PC-3 (cell line): Measurements from ENCODE around the gene COG5. TPM values are rescaled to one million over a fixed set of nuclear protein-coding genes. Genes with fewer than 3 reads are reported as not detected.

Experiments
- ATAC-seq: fragments of 200-7000 bp; cut with Tn5 transposase; 2 replicates; pipeline ENCODE4 v1.9.1; 2020; ENCODE audit warnings: mild to moderate bottlenecking, moderate library complexity
- BruUV-seq: library from RNA; stranded (reverse); fragments of 400-500 nt; replicated peaks from 2 replicates; lab custom pipeline; 2021; lab: Mats Ljungman, UMichigan
- CTCF ChIA-PET: fragments of 300-600 bp; sonication (Branson Sonifier 250); formaldehyde crosslinking; loops from one replicate; lab custom pipeline; 2022; ENCODE audit warnings: antibody characterized with exemption; lab: Charles Lee
- POLR2A ChIA-PET: fragments of 300-600 bp; sonication (Branson Sonifier 250); formaldehyde crosslinking; loops from one replicate; lab custom pipeline; 2022; ENCODE audit warnings: antibody characterized with exemption; ENCODE audit not compliant: unreplicated experiment; lab: Charles Lee
- DNase-seq: peaks from one replicate; pipeline ENCODE4 v3.0.0-alpha.2; 2015
- H2AFZ ChIP-seq: fragments of 300-600 bp; sonication (generic); 2 replicates; pipeline ENCODE4 v1.6.0; 2016; ENCODE audit warnings: antibody characterized with exemption, low read length
- H3F3A ChIP-seq: fragments of 300-600 bp; sonication (generic); one replicate; pipeline ENCODE4 v1.6.0; 2017; ENCODE audit warnings: antibody characterized with exemption, low read length, control low read depth, mild to moderate bottlenecking; ENCODE audit not compliant: unreplicated experiment
- H3K27ac ChIP-seq: fragments of 300-600 bp; sonication (generic); 2 replicates; pipeline ENCODE4 v1.5.1; 2016; ENCODE audit warnings: mild to moderate bottlenecking, low read length
- H3K27me3 ChIP-seq: fragments of 300-600 bp; sonication (generic); 2 replicates; pipeline ENCODE4 v1.6.1; 2016; ENCODE audit warnings: low read length, mixed read lengths
- H3K36me3 ChIP-seq: fragments of 300-600 bp; sonication (generic); 2 replicates; pipeline ENCODE4 v1.6.1; 2016; ENCODE audit warnings: low read depth, mixed run types, low read length, mixed read lengths
- H3K4me1 ChIP-seq: fragments of 300-600 bp; sonication (generic); 2 replicates; pipeline ENCODE4 v1.5.1; 2016; ENCODE audit warnings: low read length; ENCODE audit not compliant: insufficient read depth
- H3K4me2 ChIP-seq: fragments of 300-600 bp; sonication (generic); 2 replicates; pipeline ENCODE4 v1.6.0; 2016; ENCODE audit warnings: low read length
- H3K4me3 ChIP-seq: fragments of 300-600 bp; sonication (generic); 2 replicates; pipeline ENCODE4 v1.5.1; 2016; ENCODE audit warnings: mild to moderate bottlenecking, low read length, mixed read lengths
- H3K79me2 ChIP-seq: fragments of 300-600 bp; sonication (generic); 2 replicates; pipeline ENCODE4 v1.6.1; 2017; ENCODE audit warnings: low read length, mixed read lengths
- H3K9ac ChIP-seq: fragments of 300-600 bp; sonication (generic); 2 replicates; pipeline ENCODE4 v1.6.0; 2016; ENCODE audit warnings: mild to moderate bottlenecking, low read length
- H3K9me2 ChIP-seq: fragments of 300-600 bp; sonication (generic); replicated peaks from 2 replicates; pipeline ENCODE4 v1.6.1; 2016; ENCODE audit warnings: mixed run types, low read length, mixed read lengths
- H3K9me3 ChIP-seq: fragments of 300-600 bp; sonication (generic); 2 replicates; pipeline ENCODE4 v1.6.1; 2016; ENCODE audit warnings: low read length, mixed read lengths
- H4K20me1 ChIP-seq: fragments of 300-600 bp; sonication (generic); 2 replicates; pipeline ENCODE4 v1.6.1; 2016; ENCODE audit warnings: low read length, mixed read lengths
- EZH2 ChIP-seq: fragments of 300-600 bp; sonication (generic); IDR thresholded peaks from one replicate; pipeline ENCODE4 v1.6.1; 2017; ENCODE audit warnings: antibody characterized with exemption, mild to moderate bottlenecking, low read length; ENCODE audit not compliant: unreplicated experiment
- EZH2phosphoT487 ChIP-seq: fragments of 300-600 bp; sonication (generic); IDR thresholded peaks from 2 replicates; pipeline ENCODE4 v1.6.1; 2018; ENCODE audit warnings: mild to moderate bottlenecking, antibody characterized with exemption, low read length, borderline replicate concordance
- intact Hi-C: fragments of 100-400 bp; cut with micrococcal nuclease; formaldehyde crosslinking; loops from 2 replicates; pipeline ENCODE4 v1.9.0; 2023
- total RNA-seq: library from RNA; depleted of rRNA; stranded (reverse); fragments of >200 nt; gene quantifications from 2 replicates; pipeline ENCODE4 v1.2.3, GENCODE V29; 2014
- TF ChIP-seq, protein P1 (sequence below): fragments of 300-600 bp; sonication (generic); conservative IDR thresholded peaks from 2 replicates; pipeline ENCODE4 v1.5.1; 2017; ENCODE audit warnings: antibody characterized with exemption, low read depth, mild to moderate bottlenecking, low read length

Gene COG5
- total RNA-seq, 1 experiment from 2014 or later = 51.7 TPM

- H3K79me2 ChIP-seq = no peaks in the 10 kb centered on the region
- no peaks in the 10 kb centered on the region for H3K27me3 ChIP-seq
- ChIA-PET POLR2A (interaction anchor here (0.6 kb wide), 1 partner anchor 109 kb away, joined by 7 read pairs; the partner anchor contains the start of gene HBP1), CTCF (no interaction called here)
- H3K4me1 ChIP-seq = no peaks in the 10 kb centered on the region
- no peaks in the 10 kb centered on the region for H3K9me3 ChIP-seq
- H3K36me3 ChIP-seq = no peaks in the 10 kb centered on the region
- no peak overlapping the region for H3K27ac ChIP-seq
- TF ChIP-seq EZH2phosphoT487 = no peak
- TF ChIP-seq EZH2 = no peak
- TF ChIP-seq, protein P1, sequence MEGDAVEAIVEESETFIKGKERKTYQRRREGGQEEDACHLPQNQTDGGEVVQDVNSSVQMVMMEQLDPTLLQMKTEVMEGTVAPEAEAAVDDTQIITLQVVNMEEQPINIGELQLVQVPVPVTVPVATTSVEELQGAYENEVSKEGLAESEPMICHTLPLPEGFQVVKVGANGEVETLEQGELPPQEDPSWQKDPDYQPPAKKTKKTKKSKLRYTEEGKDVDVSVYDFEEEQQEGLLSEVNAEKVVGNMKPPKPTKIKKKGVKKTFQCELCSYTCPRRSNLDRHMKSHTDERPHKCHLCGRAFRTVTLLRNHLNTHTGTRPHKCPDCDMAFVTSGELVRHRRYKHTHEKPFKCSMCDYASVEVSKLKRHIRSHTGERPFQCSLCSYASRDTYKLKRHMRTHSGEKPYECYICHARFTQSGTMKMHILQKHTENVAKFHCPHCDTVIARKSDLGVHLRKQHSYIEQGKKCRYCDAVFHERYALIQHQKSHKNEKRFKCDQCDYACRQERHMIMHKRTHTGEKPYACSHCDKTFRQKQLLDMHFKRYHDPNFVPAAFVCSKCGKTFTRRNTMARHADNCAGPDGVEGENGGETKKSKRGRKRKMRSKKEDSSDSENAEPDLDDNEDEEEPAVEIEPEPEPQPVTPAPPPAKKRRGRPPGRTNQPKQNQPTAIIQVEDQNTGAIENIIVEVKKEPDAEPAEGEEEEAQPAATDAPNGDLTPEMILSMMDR = no peak
- intact Hi-C loops = no loop called here
- BruUV-seq = no TSS peak
- no peak for DNase-seq
- H4K20me1 ChIP-seq = no peaks in the 10 kb centered on the region
- no peak overlapping the region for H3K4me3 ChIP-seq
- no peaks in the 10 kb centered on the region for H3K9me2 ChIP-seq
- no peak overlapping the region for H2AFZ ChIP-seq
- no peak overlapping the region for H3K4me2 ChIP-seq
- no peak overlapping the region for H3K9ac ChIP-seq
- no peaks in the 10 kb centered on the region for H3F3A ChIP-seq
- ATAC-seq = no peak
Measured at GRCh38 chr7:107277331-107277730, 286.4 kb downstream of the COG5 start.

- Histone ChIP-seq H2AFZ (no peak overlapping the region), H4K20me1 (no peaks in the 10 kb centered on the region), H3K27me3 (no peaks in the 10 kb centered on the region), H3K79me2 (no peaks in the 10 kb centered on the region), H3K9me2 (no peaks in the 10 kb centered on the region), H3K4me3 (no peak overlapping the region), H3K36me3 (no peaks in the 10 kb centered on the region), H3K9ac (no peak overlapping the region), H3K4me1 (no peaks in the 10 kb centered on the region), H3K27ac (no peak overlapping the region), H3F3A (no peaks in the 10 kb centered on the region), H3K9me3 (no peaks in the 10 kb centered on the region), H3K4me2 (no peak overlapping the region)
- no peak for ATAC-seq
- ChIA-PET CTCF (no interaction called here), POLR2A (interaction anchor here (0.6 to 0.7 kb wide), 2 partner anchors 14 to 167 kb away, joined by 3 to 7 read pairs; no protein-coding TSS in a partner anchor)
- no TSS peak for BruUV-seq
- intact Hi-C loops = no loop called here
- DNase-seq = no peak
- TF ChIP-seq EZH2phosphoT487 = no peak
Measured at GRCh38 chr7:107276220-107276827, 287.4 kb downstream of the COG5 start.

DNA sequence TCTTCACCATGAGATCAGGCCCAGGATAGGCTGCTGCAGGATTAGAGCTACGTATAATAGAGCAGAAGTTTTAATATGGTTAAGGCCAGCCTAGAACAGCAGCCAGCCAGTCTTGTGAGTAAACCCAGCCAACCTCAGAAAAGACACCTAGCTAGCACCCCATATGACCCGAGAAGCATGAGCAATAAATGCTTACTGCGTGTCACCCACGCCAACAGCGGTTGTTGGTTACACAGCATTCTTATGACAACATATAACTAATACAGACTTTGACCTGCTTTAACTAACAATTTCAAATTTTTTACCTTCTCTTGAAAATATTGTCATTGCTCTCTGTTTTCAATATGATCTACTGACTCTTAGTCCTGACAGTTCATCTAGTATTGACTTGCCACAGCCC lies 289.2 kb downstream of the COG5 start:
- H3K4me1 ChIP-seq = no peaks in the 10 kb centered on the region
- no peaks in the 10 kb centered on the region for H3F3A ChIP-seq
- H3K36me3 ChIP-seq = no peaks in the 10 kb centered on the region
- H3K9me3 ChIP-seq = no peaks in the 10 kb centered on the region
- DNase-seq = no peak
- no TSS peak for BruUV-seq
- intact Hi-C loops = no loop called here
- H3K9me2 ChIP-seq = no peaks in the 10 kb centered on the region
- no peak for ATAC-seq
- H3K9ac ChIP-seq = no peak overlapping the region
- ChIA-PET POLR2A (no interaction called here), CTCF (no interaction called here)
- H3K4me3 ChIP-seq = no peak overlapping the region
- H3K79me2 ChIP-seq = no peaks in the 10 kb centered on the region
- no peak overlapping the region for H3K27ac ChIP-seq
- no peak overlapping the region for H3K4me2 ChIP-seq
- H3K27me3 ChIP-seq = no peaks in the 10 kb centered on the region
- no peaks in the 10 kb centered on the region for H4K20me1 ChIP-seq
- TF ChIP-seq EZH2phosphoT487 (no peak), EZH2 (no peak)
- TF ChIP-seq, protein P1 = no peak
- H2AFZ ChIP-seq = no peak overlapping the region
